ENCODE measurements around the gene DZIP1L.

The DZIP1L gene

DNA sequence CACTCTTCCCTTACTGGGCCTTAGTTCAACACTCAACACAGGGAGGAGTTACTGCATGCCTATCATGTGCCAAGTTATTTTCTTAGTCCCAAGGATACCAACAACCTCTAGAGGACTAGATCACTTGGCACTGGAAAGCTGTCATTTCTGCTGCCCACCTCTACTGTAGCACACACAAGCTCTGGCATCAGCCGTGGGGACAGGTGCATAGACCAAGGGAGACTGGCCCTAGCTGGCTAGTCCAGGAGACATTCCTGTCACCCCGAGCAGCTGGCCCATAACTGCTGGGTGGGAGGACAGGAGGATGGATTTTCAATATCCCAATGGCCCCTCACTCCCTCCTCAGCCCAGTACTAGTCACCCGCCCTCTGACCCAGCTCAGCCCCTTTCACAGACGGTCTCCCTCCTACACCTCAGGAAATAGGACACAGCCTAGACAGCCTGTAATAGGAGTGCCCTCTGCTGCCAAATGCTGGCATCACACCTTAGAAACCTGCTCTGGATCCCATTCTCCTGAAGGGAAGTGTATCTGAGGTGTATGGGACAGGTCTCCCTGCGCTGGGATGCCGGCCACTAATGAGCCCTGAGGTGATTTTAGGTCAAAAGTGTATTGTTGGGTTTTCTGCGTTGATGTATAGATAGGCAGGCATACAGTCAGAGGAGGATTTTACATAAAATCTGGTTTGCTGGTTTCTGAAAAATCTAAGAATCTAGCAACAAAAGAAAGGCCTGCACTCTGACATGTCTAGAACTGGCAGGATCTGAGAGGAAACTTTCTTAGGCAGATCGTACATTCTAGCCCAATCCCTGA is 3.4 kb upstream of the DZIP1L start:
- no peak overlapping the region for H3K4me3 ChIP-seq (ENCODE audit: low read depth, low read length)
- peak; percentile 74 for DNase-seq
- H3K27me3 ChIP-seq: no peaks in the 10 kb centered on the region
- H3K9me3 ChIP-seq: no peaks in the 10 kb centered on the region
- no peaks in the 10 kb centered on the region for H3K4me1 ChIP-seq
- no peaks in the 10 kb centered on the region for H3K36me3 ChIP-seq
- TF ChIP-seq, protein P1, sequence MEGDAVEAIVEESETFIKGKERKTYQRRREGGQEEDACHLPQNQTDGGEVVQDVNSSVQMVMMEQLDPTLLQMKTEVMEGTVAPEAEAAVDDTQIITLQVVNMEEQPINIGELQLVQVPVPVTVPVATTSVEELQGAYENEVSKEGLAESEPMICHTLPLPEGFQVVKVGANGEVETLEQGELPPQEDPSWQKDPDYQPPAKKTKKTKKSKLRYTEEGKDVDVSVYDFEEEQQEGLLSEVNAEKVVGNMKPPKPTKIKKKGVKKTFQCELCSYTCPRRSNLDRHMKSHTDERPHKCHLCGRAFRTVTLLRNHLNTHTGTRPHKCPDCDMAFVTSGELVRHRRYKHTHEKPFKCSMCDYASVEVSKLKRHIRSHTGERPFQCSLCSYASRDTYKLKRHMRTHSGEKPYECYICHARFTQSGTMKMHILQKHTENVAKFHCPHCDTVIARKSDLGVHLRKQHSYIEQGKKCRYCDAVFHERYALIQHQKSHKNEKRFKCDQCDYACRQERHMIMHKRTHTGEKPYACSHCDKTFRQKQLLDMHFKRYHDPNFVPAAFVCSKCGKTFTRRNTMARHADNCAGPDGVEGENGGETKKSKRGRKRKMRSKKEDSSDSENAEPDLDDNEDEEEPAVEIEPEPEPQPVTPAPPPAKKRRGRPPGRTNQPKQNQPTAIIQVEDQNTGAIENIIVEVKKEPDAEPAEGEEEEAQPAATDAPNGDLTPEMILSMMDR (IDR thresholded peaks at IDR 0.05; ENCODE audit: low read depth, low read length): peak; percentile 93

DNA sequence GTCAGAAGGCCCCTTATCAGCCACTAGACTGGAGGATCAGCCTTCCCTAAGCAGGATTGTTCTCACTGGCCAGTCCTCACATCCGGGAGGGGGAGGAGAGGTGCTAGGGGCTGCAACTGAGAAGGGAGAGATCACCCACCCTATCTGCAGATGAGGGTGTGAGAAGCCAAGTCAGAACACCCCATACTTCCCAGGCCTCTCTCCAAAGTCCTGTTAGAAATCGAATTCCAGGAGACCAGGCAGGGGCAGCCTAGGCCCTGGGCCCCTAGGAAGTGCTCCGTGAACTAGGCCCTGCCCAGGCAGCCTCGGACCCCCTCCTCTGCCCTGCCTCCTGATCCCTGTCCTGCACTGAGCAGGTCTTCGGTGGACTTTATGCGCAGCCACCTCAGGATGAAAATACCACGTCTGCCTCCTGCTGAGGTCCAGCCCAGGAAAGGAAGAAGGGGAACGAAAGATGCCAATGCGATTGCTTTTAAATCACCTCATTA is 933 bp downstream of the DZIP1L start:
- Histone ChIP-seq H3K27me3 (no peaks in the 10 kb centered on the region), H3K36me3 (no peaks in the 10 kb centered on the region), H3K4me1 (no peaks in the 10 kb centered on the region), H3K9me3 (no peaks in the 10 kb centered on the region), H3K4me3 (ENCODE audit: low read depth, low read length) (peak overlapping the region; percentile 88)
- TF ChIP-seq, protein P1 (IDR thresholded peaks at IDR 0.05; ENCODE audit: low read depth, low read length): no peak
- no peak for DNase-seq

DNA sequence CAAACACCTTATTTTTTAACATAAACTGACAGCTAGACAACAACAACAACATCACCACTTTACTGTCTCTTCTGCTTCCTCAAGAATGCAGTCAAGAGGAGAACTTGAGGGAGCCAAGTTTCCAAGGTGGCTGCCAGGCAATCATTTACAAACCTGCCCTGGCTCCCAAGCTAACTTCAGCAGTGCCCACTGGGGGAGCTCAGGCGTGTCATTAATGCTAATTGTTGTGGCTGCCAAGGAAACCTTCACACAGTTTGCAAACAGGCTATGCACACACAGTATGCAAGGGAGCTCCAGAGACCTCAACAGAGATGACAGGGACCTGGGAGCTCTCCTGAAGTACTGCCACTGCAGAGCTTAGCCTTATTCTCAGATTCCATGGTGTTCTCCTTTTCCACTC is 2.1 kb downstream of the DZIP1L start:
- TF ChIP-seq, protein P1 (IDR thresholded peaks at IDR 0.05; ENCODE audit: low read depth, low read length): no peak
- DNase-seq: no peak
- Histone ChIP-seq H3K4me3 (ENCODE audit: low read depth, low read length) (no peak overlapping the region), H3K9me3 (no peaks in the 10 kb centered on the region), H3K36me3 (no peaks in the 10 kb centered on the region), H3K27me3 (no peaks in the 10 kb centered on the region), H3K4me1 (no peaks in the 10 kb centered on the region)

DNA sequence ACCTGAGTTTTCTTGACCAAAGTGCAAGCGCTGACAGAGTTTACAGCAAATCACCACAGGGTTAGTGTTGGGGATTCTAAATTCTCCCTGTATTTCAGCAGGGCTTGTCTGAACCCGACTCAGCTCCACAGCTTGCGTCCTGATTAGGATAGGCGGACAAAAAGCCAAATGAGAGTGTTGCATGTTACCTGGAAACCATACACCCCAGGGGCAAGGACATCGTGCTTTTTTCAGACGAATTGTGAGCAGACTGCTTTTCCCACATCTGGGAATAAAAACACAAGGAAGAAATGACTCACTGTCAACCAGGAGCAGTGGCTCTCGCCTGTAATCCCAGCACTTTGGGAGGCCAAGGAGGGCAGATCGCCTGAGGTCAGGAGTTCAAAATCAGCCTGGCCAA is 3.0 kb downstream of the DZIP1L start:
- Histone ChIP-seq H3K36me3 (no peaks in the 10 kb centered on the region), H3K27me3 (no peaks in the 10 kb centered on the region), H3K9me3 (no peaks in the 10 kb centered on the region), H3K4me3 (ENCODE audit: low read depth, low read length) (no peak overlapping the region), H3K4me1 (no peaks in the 10 kb centered on the region)
- no peak for DNase-seq
- TF ChIP-seq, protein P1 (IDR thresholded peaks at IDR 0.05; ENCODE audit: low read depth, low read length): no peak

DNA sequence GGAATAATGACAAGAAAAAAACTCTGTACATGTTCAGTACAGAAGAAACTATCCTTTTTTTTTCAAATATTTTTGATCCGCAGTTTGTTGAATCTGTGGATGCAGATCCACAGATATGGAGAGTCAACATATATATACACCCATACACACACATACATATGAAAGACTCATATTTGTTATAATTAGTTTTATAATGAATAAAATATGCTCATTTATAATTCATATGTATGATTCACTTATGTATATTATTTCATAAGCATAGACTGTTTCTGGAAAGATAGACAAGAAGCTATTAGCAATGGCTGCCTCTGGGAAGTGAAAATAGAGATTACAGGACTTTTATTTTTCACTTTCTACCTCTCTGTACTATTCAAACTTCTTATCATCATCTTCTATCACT is 9.8 kb downstream of the DZIP1L start:
- no peaks in the 10 kb centered on the region for H3K27me3 ChIP-seq
- H3K4me3 ChIP-seq (ENCODE audit: low read depth, low read length): no peak overlapping the region
- no peaks in the 10 kb centered on the region for H3K9me3 ChIP-seq
- no peaks in the 10 kb centered on the region for H3K36me3 ChIP-seq
- H3K4me1 ChIP-seq: no peaks in the 10 kb centered on the region
- DNase-seq: no peak
- TF ChIP-seq, protein P1 (IDR thresholded peaks at IDR 0.05; ENCODE audit: low read depth, low read length): no peak

DNA sequence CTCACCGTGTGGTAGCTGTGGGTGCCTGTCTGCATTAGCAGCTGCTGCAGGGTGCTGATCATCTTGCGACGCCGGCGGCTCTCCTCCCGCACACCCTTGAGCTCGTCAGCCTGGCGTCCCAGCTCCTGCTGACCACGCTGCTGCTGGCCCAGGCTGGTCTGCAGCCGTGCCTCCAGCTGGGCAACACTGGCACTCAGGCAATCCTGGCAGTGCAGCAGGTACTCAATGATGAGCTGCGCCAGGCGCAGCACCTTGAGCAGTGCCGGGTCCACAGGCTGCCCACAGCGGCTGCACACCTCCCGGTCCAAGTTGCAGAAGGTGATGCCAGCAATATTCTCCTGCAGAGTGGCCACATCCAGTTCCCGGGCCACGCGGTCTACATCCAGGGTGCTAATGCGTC is 11.9 kb downstream of the DZIP1L start:
- H3K27me3 ChIP-seq: no peaks in the 10 kb centered on the region
- no peak for DNase-seq
- H3K36me3 ChIP-seq: no peaks in the 10 kb centered on the region
- no peaks in the 10 kb centered on the region for H3K9me3 ChIP-seq
- no peaks in the 10 kb centered on the region for H3K4me1 ChIP-seq
- TF ChIP-seq, protein P1 (IDR thresholded peaks at IDR 0.05; ENCODE audit: low read depth, low read length): no peak
- H3K4me3 ChIP-seq (ENCODE audit: low read depth, low read length): no peak overlapping the region
